ENCODE data around the gene ADAMTSL3. TPM values are rescaled to one million over a fixed set of nuclear protein-coding genes. Genes with fewer than 3 reads are reported as not detected.

The ADAMTSL3 gene
- total RNA-seq, 1 donor = 0.72 TPM

- no peaks in the 10 kb centered on the region for H3K27me3 ChIP-seq (ENCODE audit: insufficient read depth, low read length)
- H3K79me2 ChIP-seq (ENCODE audit: insufficient read depth, low read length) = no peaks in the 10 kb centered on the region
- no peaks in the 10 kb centered on the region for H4K20me1 ChIP-seq (ENCODE audit: insufficient read depth, low read length)
- no peaks in the 10 kb centered on the region for H3K4me1 ChIP-seq (ENCODE audit: insufficient read depth, low read length)
- no peaks in the 10 kb centered on the region for H3K36me3 ChIP-seq (ENCODE audit: insufficient read depth, low read length)
- DNase-seq (ENCODE audit: insufficient read length, low spot score, missing footprints) = no peak
- no peaks in the 10 kb centered on the region for H3K9me3 ChIP-seq (ENCODE audit: low read depth, low read length)
- H3K27ac ChIP-seq (ENCODE audit: low read depth, low read length) = no peak overlapping the region
- no peak for TF ChIP-seq CTCF (IDR thresholded peaks at IDR 0.05; ENCODE audit: extremely low read depth, low read depth, low read length)
- no peak overlapping the region for H3K4me2 ChIP-seq (ENCODE audit: insufficient read depth, low read length)
- H2AFZ ChIP-seq (ENCODE audit: low read length) = no peak overlapping the region
- H3K4me3 ChIP-seq (ENCODE audit: insufficient read depth, low read length) = no peak overlapping the region
Observed at GRCh38 chr15:83984601-83985000, 330.7 kb downstream of the ADAMTSL3 start.

GRCh38 chr15:83991163-83991562 lies 337.2 kb downstream of the ADAMTSL3 start:
- no peaks in the 10 kb centered on the region for H3K36me3 ChIP-seq (ENCODE audit: insufficient read depth, low read length)
- no peak overlapping the region for H3K4me3 ChIP-seq (ENCODE audit: insufficient read depth, low read length)
- H3K79me2 ChIP-seq (ENCODE audit: insufficient read depth, low read length) = no peaks in the 10 kb centered on the region
- H4K20me1 ChIP-seq (ENCODE audit: insufficient read depth, low read length) = no peaks in the 10 kb centered on the region
- DNase-seq (ENCODE audit: insufficient read length, low spot score, missing footprints) = no peak
- no peak overlapping the region for H3K27ac ChIP-seq (ENCODE audit: low read depth, low read length)
- H3K9me3 ChIP-seq (ENCODE audit: low read depth, low read length) = no peaks in the 10 kb centered on the region
- H2AFZ ChIP-seq (ENCODE audit: low read length) = no peak overlapping the region
- no peak overlapping the region for H3K4me2 ChIP-seq (ENCODE audit: insufficient read depth, low read length)
- H3K27me3 ChIP-seq (ENCODE audit: insufficient read depth, low read length) = no peaks in the 10 kb centered on the region
- TF ChIP-seq CTCF (IDR thresholded peaks at IDR 0.05; ENCODE audit: extremely low read depth, low read depth, low read length) = no peak
- H3K4me1 ChIP-seq (ENCODE audit: insufficient read depth, low read length) = no peaks in the 10 kb centered on the region

GRCh38 chr15:83992324-83993031 lies 338.6 kb downstream of the ADAMTSL3 start:
- Histone ChIP-seq H3K79me2 (ENCODE audit: insufficient read depth, low read length) (no peaks in the 10 kb centered on the region), H2AFZ (ENCODE audit: low read length) (no peak overlapping the region), H3K4me1 (ENCODE audit: insufficient read depth, low read length) (no peaks in the 10 kb centered on the region), H3K36me3 (ENCODE audit: insufficient read depth, low read length) (no peaks in the 10 kb centered on the region), H3K27me3 (ENCODE audit: insufficient read depth, low read length) (no peaks in the 10 kb centered on the region), H3K9me3 (ENCODE audit: low read depth, low read length) (no peaks in the 10 kb centered on the region), H3K27ac (ENCODE audit: low read depth, low read length) (no peak overlapping the region), H3K4me3 (ENCODE audit: insufficient read depth, low read length) (no peak overlapping the region), H4K20me1 (ENCODE audit: insufficient read depth, low read length) (no peaks in the 10 kb centered on the region), H3K4me2 (ENCODE audit: insufficient read depth, low read length) (no peak overlapping the region)
- no peak for TF ChIP-seq CTCF (IDR thresholded peaks at IDR 0.05; ENCODE audit: extremely low read depth, low read depth, low read length)
- DNase-seq (ENCODE audit: insufficient read length, low spot score, missing footprints) = no peak

GRCh38 chr15:83993591-83993990 lies 339.7 kb downstream of the ADAMTSL3 start:
- H2AFZ ChIP-seq (ENCODE audit: low read length) = no peak overlapping the region
- no peak overlapping the region for H3K4me2 ChIP-seq (ENCODE audit: insufficient read depth, low read length)
- no peak overlapping the region for H3K27ac ChIP-seq (ENCODE audit: low read depth, low read length)
- H3K4me3 ChIP-seq (ENCODE audit: insufficient read depth, low read length) = no peak overlapping the region
- no peaks in the 10 kb centered on the region for H3K36me3 ChIP-seq (ENCODE audit: insufficient read depth, low read length)
- H3K79me2 ChIP-seq (ENCODE audit: insufficient read depth, low read length) = no peaks in the 10 kb centered on the region
- no peaks in the 10 kb centered on the region for H3K4me1 ChIP-seq (ENCODE audit: insufficient read depth, low read length)
- no peaks in the 10 kb centered on the region for H4K20me1 ChIP-seq (ENCODE audit: insufficient read depth, low read length)
- H3K9me3 ChIP-seq (ENCODE audit: low read depth, low read length) = no peaks in the 10 kb centered on the region
- H3K27me3 ChIP-seq (ENCODE audit: insufficient read depth, low read length) = no peaks in the 10 kb centered on the region
- DNase-seq (ENCODE audit: insufficient read length, low spot score, missing footprints) = no peak
- no peak for TF ChIP-seq CTCF (IDR thresholded peaks at IDR 0.05; ENCODE audit: extremely low read depth, low read depth, low read length)
